ENCODE measurements around the gene MADCAM1.

DNA sequence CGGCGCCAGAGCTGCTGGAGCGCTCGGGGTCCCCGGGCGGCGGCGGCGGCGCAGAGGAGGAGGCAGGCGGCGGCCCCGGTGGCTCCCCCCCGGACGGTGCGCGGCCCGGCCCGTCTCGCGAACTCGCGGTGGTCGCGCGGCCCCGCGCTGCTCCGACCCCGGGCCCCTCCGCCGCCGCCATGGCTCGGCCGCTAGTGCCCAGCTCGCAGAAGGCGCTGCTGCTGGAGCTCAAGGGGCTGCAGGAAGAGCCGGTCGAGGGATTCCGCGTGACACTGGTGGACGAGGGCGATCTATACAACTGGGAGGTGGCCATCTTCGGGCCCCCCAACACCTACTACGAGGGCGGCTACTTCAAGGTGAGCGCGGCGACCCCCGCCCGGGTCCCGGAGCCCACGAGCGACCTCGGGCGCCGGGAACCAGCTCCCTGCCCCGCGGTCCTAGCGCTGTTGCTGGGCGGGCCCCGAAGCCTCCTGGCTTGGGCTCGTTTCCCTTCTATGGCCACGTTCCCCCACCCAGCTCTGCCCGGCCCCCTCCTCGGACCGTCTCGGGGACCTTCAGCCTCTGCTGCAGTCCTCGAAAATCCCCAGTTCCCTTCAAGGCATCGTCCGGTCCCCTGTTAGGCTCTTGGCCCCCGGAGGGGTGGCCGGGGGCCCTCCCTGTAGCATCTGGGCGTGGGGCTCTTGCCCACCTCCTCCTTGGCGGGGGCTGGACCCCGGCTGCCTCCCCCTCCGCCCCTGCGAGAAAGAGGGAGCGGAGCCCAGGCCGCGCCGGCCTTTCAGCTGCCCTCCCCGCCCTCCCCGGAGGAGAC, 35.7 kb downstream of the MADCAM1 start, which contains the start of gene CDC34:
- TF ChIP-seq, protein P1, sequence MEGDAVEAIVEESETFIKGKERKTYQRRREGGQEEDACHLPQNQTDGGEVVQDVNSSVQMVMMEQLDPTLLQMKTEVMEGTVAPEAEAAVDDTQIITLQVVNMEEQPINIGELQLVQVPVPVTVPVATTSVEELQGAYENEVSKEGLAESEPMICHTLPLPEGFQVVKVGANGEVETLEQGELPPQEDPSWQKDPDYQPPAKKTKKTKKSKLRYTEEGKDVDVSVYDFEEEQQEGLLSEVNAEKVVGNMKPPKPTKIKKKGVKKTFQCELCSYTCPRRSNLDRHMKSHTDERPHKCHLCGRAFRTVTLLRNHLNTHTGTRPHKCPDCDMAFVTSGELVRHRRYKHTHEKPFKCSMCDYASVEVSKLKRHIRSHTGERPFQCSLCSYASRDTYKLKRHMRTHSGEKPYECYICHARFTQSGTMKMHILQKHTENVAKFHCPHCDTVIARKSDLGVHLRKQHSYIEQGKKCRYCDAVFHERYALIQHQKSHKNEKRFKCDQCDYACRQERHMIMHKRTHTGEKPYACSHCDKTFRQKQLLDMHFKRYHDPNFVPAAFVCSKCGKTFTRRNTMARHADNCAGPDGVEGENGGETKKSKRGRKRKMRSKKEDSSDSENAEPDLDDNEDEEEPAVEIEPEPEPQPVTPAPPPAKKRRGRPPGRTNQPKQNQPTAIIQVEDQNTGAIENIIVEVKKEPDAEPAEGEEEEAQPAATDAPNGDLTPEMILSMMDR (conservative IDR thresholded peaks at IDR 0.05; ENCODE audit: low read depth, low read length): no peak
- no peak for TF ChIP-seq EZH2 (IDR thresholded peaks at IDR 0.05; ENCODE audit: borderline replicate concordance, low read depth, low read length, poor library complexity, severe bottlenecking)
